HEK293 (cell line): ENCODE data around the gene OR2A12.

Source experiments
- CTCF ChIA-PET: fragments of 350-600 bp; formaldehyde crosslinking; extraction: SDS; loops from one replicate; lab custom pipeline; 2021; ENCODE audit warnings: antibody characterized with exemption; lab: Yijun Ruan, JAX
- POLR2A ChIA-PET: fragments of 300-600 bp; formaldehyde crosslinking; extraction: SDS; loops from one replicate; lab custom pipeline; 2020; ENCODE audit warnings: antibody characterized with exemption, inconsistent platforms; lab: Yijun Ruan, JAX
- H3K27ac ChIP-seq: fragments of 200-500 bp; sonication (Bioruptor generic); 2 replicates; pipeline ENCODE4 v1.5.1; 2014; ENCODE audit warnings: low read depth, low read length, control low read depth, inconsistent platforms; ENCODE audit errors: extremely low read depth
- H3K36me3 ChIP-seq, 2 experiments: fragments of 200-500 bp in 1 of 2; sonication (Bioruptor generic) in 1 of 2; 1 replicate in 1 of 2; 2 replicates in 1 of 2; pipeline ENCODE4 v1.5.1; 2014 to 2017; ENCODE audit warnings: inconsistent platforms in 2 of 2, low read length in 2 of 2; ENCODE audit not compliant: control insufficient read depth in 2 of 2, insufficient read depth in 1 of 2
- H3K4me1 ChIP-seq: fragments of 200-500 bp; sonication (Bioruptor generic); 2 replicates; pipeline ENCODE4 v1.5.1; 2014; ENCODE audit warnings: mild to moderate bottlenecking, low read length, inconsistent platforms; ENCODE audit not compliant: control insufficient read depth, insufficient read depth
- H3K4me3 ChIP-seq: 2 replicates; pipeline ENCODE4 v1.5.1; 2011; ENCODE audit warnings: low read depth, mild to moderate bottlenecking, control low read depth, low read length, moderate library complexity
- H3K9me3 ChIP-seq: fragments of 200-500 bp; sonication (Bioruptor generic); 2 replicates; pipeline ENCODE4 v1.5.1; 2014; ENCODE audit warnings: low read depth, low read length, inconsistent platforms; ENCODE audit not compliant: control insufficient read depth, insufficient read depth
- GLI2 ChIP-seq: fragments of 450-650 bp; formaldehyde crosslinking; IDR thresholded peaks from 2 replicates; pipeline ENCODE4; 2017; ENCODE audit warnings: missing biosample characterization, missing genetic modification characterization, low read depth, borderline replicate concordance
- GLIS1 ChIP-seq: fragments of 450-650 bp; formaldehyde crosslinking; IDR thresholded peaks from 2 replicates; pipeline ENCODE4 v1.5.1; 2016; ENCODE audit warnings: missing biosample characterization, missing genetic modification characterization
- HOXA7 ChIP-seq: sonication (generic); formaldehyde crosslinking; IDR thresholded peaks from 2 replicates; pipeline ENCODE4 v1.8.1; 2022; ENCODE audit warnings: missing genetic modification reagents, borderline replicate concordance
- HOXD13 ChIP-seq: sonication (generic); formaldehyde crosslinking; IDR thresholded peaks from 2 replicates; pipeline ENCODE4 v1.8.0; 2022; ENCODE audit warnings: missing genetic modification reagents, borderline replicate concordance
- KLF9 ChIP-seq: fragments of 450-650 bp; formaldehyde crosslinking; IDR thresholded peaks from 2 replicates; pipeline ENCODE4 v1.5.1; 2016; ENCODE audit warnings: missing biosample characterization, missing genetic modification characterization, low read depth
- MYNN ChIP-seq: fragments of 450-650 bp; formaldehyde crosslinking; IDR thresholded peaks from 2 replicates; pipeline ENCODE4 v1.5.1; 2016; ENCODE audit warnings: missing biosample characterization, missing genetic modification characterization, borderline replicate concordance
- SCRT1 ChIP-seq: fragments of 450-650 bp; formaldehyde crosslinking; IDR thresholded peaks from 2 replicates; pipeline ENCODE4 v1.5.1; 2016; ENCODE audit warnings: missing biosample characterization, missing genetic modification characterization, borderline replicate concordance
- SP2 ChIP-seq: fragments of 450-650 bp; formaldehyde crosslinking; IDR thresholded peaks from 2 replicates; pipeline ENCODE4 v1.5.1; 2016; ENCODE audit warnings: missing biosample characterization, missing genetic modification characterization
- WT1 ChIP-seq: fragments of 450-650 bp; formaldehyde crosslinking; IDR thresholded peaks from 2 replicates; pipeline ENCODE4 v1.5.1; 2016; ENCODE audit warnings: missing biosample characterization, missing genetic modification characterization
- ZBTB21 ChIP-seq: fragments of 450-650 bp; formaldehyde crosslinking; IDR thresholded peaks from 2 replicates; pipeline ENCODE4 v1.5.1; 2017; ENCODE audit warnings: missing biosample characterization, missing genetic modification characterization
- ZBTB8A ChIP-seq: fragments of 450-650 bp; formaldehyde crosslinking; IDR thresholded peaks from 2 replicates; pipeline ENCODE4 v1.5.1; 2016; ENCODE audit warnings: missing biosample characterization, missing genetic modification characterization
- ZFP37 ChIP-seq: fragments of 450-650 bp; formaldehyde crosslinking; IDR thresholded peaks from 2 replicates; pipeline ENCODE4 v1.5.1; 2016; ENCODE audit warnings: missing biosample characterization, missing genetic modification characterization
- ZNF114 ChIP-seq: fragments of 450-650 bp; formaldehyde crosslinking; IDR thresholded peaks from 2 replicates; pipeline ENCODE4 v1.5.0; 2017; ENCODE audit warnings: missing biosample characterization, missing genetic modification characterization
- ZNF132 ChIP-seq: fragments of 450-650 bp; formaldehyde crosslinking; IDR thresholded peaks from 2 replicates; pipeline ENCODE4 v1.5.1; 2017; ENCODE audit warnings: missing biosample characterization, missing genetic modification characterization, borderline replicate concordance
- ZNF133 ChIP-seq: fragments of 450-650 bp; formaldehyde crosslinking; IDR thresholded peaks from 2 replicates; pipeline ENCODE4 v1.5.1; 2016; ENCODE audit warnings: missing biosample characterization, missing genetic modification characterization
- ZNF157 ChIP-seq: fragments of 450-650 bp; formaldehyde crosslinking; IDR thresholded peaks from 2 replicates; pipeline ENCODE4 v1.5.1; 2016; ENCODE audit warnings: missing biosample characterization, missing genetic modification characterization
- ZNF184 ChIP-seq: fragments of 450-650 bp; IDR thresholded peaks from 2 replicates; pipeline ENCODE4 v1.5.1; 2018; ENCODE audit warnings: missing biosample characterization, mild to moderate bottlenecking, missing genetic modification characterization
- ZNF19 ChIP-seq: fragments of 450-650 bp; formaldehyde crosslinking; IDR thresholded peaks from 2 replicates; pipeline ENCODE4; 2016; ENCODE audit warnings: missing biosample characterization, missing genetic modification characterization, low read depth
- ZNF292 ChIP-seq: fragments of 450-650 bp; formaldehyde crosslinking; IDR thresholded peaks from 2 replicates; pipeline ENCODE4 v1.5.1; 2016; ENCODE audit warnings: low read depth, missing biosample characterization, missing genetic modification characterization, borderline replicate concordance
- ZNF302 ChIP-seq: fragments of 450-650 bp; formaldehyde crosslinking; IDR thresholded peaks from 2 replicates; pipeline ENCODE4 v1.5.1; 2016; ENCODE audit warnings: missing biosample characterization, missing genetic modification characterization, low read depth
- ZNF394 ChIP-seq: fragments of 450-650 bp; formaldehyde crosslinking; IDR thresholded peaks from 2 replicates; pipeline ENCODE4 v1.5.1; 2016; ENCODE audit warnings: missing biosample characterization, missing genetic modification characterization, mild to moderate bottlenecking, moderate library complexity, borderline replicate concordance
- ZNF433 ChIP-seq: fragments of 450-650 bp; formaldehyde crosslinking; IDR thresholded peaks from 2 replicates; pipeline ENCODE4 v1.5.1; 2016; ENCODE audit warnings: missing biosample characterization, missing genetic modification characterization, low read depth
- ZNF529 ChIP-seq: fragments of 450-650 bp; formaldehyde crosslinking; IDR thresholded peaks from 2 replicates; pipeline ENCODE4 v1.5.1; 2017; ENCODE audit warnings: missing genetic modification characterization, missing biosample characterization; ENCODE audit not compliant: insufficient replicate concordance
- ZNF623 ChIP-seq: fragments of 450-650 bp; formaldehyde crosslinking; IDR thresholded peaks from 2 replicates; pipeline ENCODE4 v1.5.1; 2016; ENCODE audit warnings: missing biosample characterization, missing genetic modification characterization
- ZNF658 ChIP-seq: fragments of 450-650 bp; formaldehyde crosslinking; IDR thresholded peaks from 2 replicates; pipeline ENCODE4; 2016; ENCODE audit warnings: missing biosample characterization, missing genetic modification characterization
- ZNF664 ChIP-seq: fragments of 450-650 bp; formaldehyde crosslinking; IDR thresholded peaks from 2 replicates; pipeline ENCODE4 v1.5.1; 2016; ENCODE audit warnings: missing biosample characterization, missing genetic modification characterization
- ZNF701 ChIP-seq: fragments of 450-650 bp; formaldehyde crosslinking; IDR thresholded peaks from 2 replicates; pipeline ENCODE4 v1.5.1; 2016; ENCODE audit warnings: missing biosample characterization, missing genetic modification characterization
- ZNF747 ChIP-seq: fragments of 450-650 bp; formaldehyde crosslinking; IDR thresholded peaks from 2 replicates; pipeline ENCODE4 v1.5.1; 2016; ENCODE audit warnings: missing biosample characterization, missing genetic modification characterization
- ZNF777 ChIP-seq: fragments of 450-650 bp; formaldehyde crosslinking; IDR thresholded peaks from 2 replicates; pipeline ENCODE4 v1.5.1; 2017; ENCODE audit warnings: missing biosample characterization, missing genetic modification characterization, borderline replicate concordance
- ZNF843 ChIP-seq: fragments of 450-650 bp; formaldehyde crosslinking; IDR thresholded peaks from 2 replicates; pipeline ENCODE4 v1.5.1; 2016; ENCODE audit warnings: missing biosample characterization, missing genetic modification characterization
- ZSCAN16 ChIP-seq: fragments of 450-650 bp; formaldehyde crosslinking; IDR thresholded peaks from 2 replicates; pipeline ENCODE4 v1.5.1; 2016; ENCODE audit warnings: missing biosample characterization, missing genetic modification characterization
- TF ChIP-seq, protein P1 (sequence below): fragments of 450-650 bp; IDR thresholded peaks from 2 replicates; pipeline ENCODE4 v1.5.1; 2018; ENCODE audit warnings: missing biosample characterization, missing genetic modification characterization
- TF ChIP-seq, protein P2 (sequence below): fragments of 450-650 bp; formaldehyde crosslinking; IDR thresholded peaks from 2 replicates; pipeline ENCODE4; 2016; ENCODE audit warnings: missing biosample characterization, missing genetic modification characterization

Gene OR2A12

DNA sequence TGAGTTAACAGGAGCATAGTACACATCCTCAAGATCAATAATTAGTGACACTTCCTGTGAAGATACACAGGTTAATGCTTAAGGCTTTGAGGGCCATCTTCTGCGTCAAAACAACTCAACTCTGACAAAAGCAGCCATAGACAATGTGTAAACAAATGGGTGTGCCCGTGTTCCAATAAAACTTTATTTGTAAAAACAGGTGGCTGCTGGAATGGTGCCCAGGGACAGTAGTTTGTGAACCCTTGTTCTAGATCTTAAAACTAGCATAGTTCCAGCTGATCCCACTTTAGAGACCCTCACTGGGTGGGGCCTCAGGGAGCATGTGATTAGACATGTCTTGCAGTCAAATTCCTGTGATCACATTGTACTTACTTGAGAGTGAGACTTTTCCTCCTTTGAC is 44.7 kb downstream of the OR2A12 start:
- TF ChIP-seq ZNF664 (tag by site-specific recombination) = no peak
- TF ChIP-seq ZNF394 = no peak
- TF ChIP-seq MYNN = no peak
- no peak for TF ChIP-seq ZNF433
- no peak for TF ChIP-seq ZFP37 (tag by site-specific recombination)
- TF ChIP-seq ZNF184 = no peak
- TF ChIP-seq ZNF133 (tag by site-specific recombination) = no peak
- TF ChIP-seq SCRT1 (tag by site-specific recombination) = no peak
- TF ChIP-seq, protein P1, sequence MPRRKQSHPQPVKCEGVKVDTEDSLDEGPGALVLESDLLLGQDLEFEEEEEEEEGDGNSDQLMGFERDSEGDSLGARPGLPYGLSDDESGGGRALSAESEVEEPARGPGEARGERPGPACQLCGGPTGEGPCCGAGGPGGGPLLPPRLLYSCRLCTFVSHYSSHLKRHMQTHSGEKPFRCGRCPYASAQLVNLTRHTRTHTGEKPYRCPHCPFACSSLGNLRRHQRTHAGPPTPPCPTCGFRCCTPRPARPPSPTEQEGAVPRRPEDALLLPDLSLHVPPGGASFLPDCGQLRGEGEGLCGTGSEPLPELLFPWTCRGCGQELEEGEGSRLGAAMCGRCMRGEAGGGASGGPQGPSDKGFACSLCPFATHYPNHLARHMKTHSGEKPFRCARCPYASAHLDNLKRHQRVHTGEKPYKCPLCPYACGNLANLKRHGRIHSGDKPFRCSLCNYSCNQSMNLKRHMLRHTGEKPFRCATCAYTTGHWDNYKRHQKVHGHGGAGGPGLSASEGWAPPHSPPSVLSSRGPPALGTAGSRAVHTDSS = no peak
- TF ChIP-seq GLI2 (tag by site-specific recombination) = no peak
- TF ChIP-seq ZSCAN16 (tag by site-specific recombination) = no peak
- TF ChIP-seq ZNF19 = no peak
- TF ChIP-seq, protein P2, sequence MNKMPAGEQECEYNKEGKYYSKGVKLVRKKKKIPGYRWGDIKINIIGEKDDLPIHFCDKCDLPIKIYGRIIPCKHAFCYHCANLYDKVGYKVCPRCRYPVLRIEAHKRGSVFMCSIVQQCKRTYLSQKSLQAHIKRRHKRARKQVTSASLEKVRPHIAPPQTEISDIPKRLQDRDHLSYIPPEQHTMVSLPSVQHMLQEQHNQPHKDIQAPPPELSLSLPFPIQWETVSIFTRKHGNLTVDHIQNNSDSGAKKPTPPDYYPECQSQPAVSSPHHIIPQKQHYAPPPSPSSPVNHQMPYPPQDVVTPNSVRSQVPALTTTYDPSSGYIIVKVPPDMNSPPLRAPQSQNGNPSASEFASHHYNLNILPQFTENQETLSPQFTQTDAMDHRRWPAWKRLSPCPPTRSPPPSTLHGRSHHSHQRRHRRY (tag by site-specific recombination) = no peak
- no peak for TF ChIP-seq HOXD13 (CRISPR knock-in tag)
- Histone ChIP-seq H3K4me3 (no peak overlapping the region), H3K27ac (no peak overlapping the region), H3K36me3 (no peaks in the 10 kb centered on the region), H3K4me1 (no peaks in the 10 kb centered on the region), H3K9me3 (no peaks in the 10 kb centered on the region)
- POLR2A ChIA-PET = no interaction called here
- CTCF ChIA-PET = no interaction called here

DNA sequence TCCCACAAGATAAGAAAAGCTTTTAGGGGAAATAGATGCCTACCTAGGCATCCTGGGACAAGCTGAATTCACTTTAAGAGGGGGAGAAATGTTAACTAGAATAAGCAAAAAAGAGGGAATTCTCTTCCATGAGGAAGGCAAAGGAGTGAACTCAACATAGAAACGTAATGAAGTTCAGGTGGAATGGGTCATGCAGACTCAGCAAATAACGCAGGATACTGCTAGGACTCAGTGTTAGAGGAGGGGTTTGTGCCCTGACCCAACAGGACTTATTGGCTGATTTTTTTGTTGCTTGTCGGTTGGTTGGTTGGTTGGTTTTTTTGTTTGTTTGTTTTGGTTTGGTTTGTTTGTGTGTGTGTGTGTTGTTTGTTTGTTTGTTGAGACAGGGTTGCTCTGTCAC is 46.2 kb downstream of the OR2A12 start:
- no peaks in the 10 kb centered on the region for H3K9me3 ChIP-seq
- no peak overlapping the region for H3K27ac ChIP-seq
- TF ChIP-seq GLIS1 (no peak), SP2 (no peak), ZNF302 (tag by site-specific recombination) (no peak), ZNF777 (tag by site-specific recombination) (no peak), HOXA7 (CRISPR knock-in tag) (no peak), ZNF132 (tag by site-specific recombination) (no peak), KLF9 (tag by site-specific recombination) (no peak), ZNF157 (tag by site-specific recombination) (no peak), ZNF529 (tag by site-specific recombination) (no peak), ZNF658 (no peak), ZNF701 (tag by site-specific recombination) (no peak), WT1 (tag by site-specific recombination) (no peak), ZBTB8A (tag by site-specific recombination) (no peak), ZNF292 (tag by site-specific recombination) (no peak), ZNF843 (tag by site-specific recombination) (no peak), ZNF114 (tag by site-specific recombination) (no peak), ZNF747 (tag by site-specific recombination) (no peak), ZNF623 (tag by site-specific recombination) (no peak), ZBTB21 (no peak)
- CTCF ChIA-PET = no interaction called here
- no peaks in the 10 kb centered on the region for H3K36me3 ChIP-seq
- POLR2A ChIA-PET = no interaction called here
- no peaks in the 10 kb centered on the region for H3K4me1 ChIP-seq
- no peak overlapping the region for H3K4me3 ChIP-seq
